Thoracic aorta (tissue), 2 donors: ENCODE data around the gene FAT1. TPM values are rescaled to one million over a fixed set of nuclear protein-coding genes. Genes with fewer than 3 reads are reported as not detected.

Experiments
- ATAC-seq: fragments of 150-250 bp; one replicate; pipeline ENCODE4 v1.8.0; 2017; ENCODE audit warnings: low read depth; ENCODE audit not compliant: insufficient number of reproducible peaks, low FRiP score
- DNase-seq: peaks from one replicate; pipeline ENCODE4 v3.0.0-alpha.2; 2020; ENCODE audit warnings: low spot score
- H3K27ac ChIP-seq, 2 donors: fragments of 200-600 bp; sonication (generic); 1 replicate in 1 of 2; 2 replicates in 1 of 2; pipeline ENCODE4 v1.5.1; 2016; ENCODE audit warnings: mild to moderate bottlenecking in 2 of 2, moderate library complexity in 2 of 2
- H3K27me3 ChIP-seq: fragments of 200-600 bp; sonication (generic); replicated peaks from 2 replicates; pipeline ENCODE4 v1.6.0; 2016; ENCODE audit warnings: mild to moderate bottlenecking; ENCODE audit not compliant: insufficient read depth
- H3K36me3 ChIP-seq: fragments of 200-600 bp; sonication (generic); one replicate; pipeline ENCODE4 v1.5.1; 2016
- H3K4me1 ChIP-seq, 2 donors: fragments of 200-600 bp; sonication (generic); 1 replicate in 1 of 2; 2 replicates in 1 of 2; pipeline versions ENCODE4 v1.5.1 to v1.6.0; 2016; ENCODE audit warnings: low read depth in 2 of 2, mild to moderate bottlenecking in 1 of 2; ENCODE audit not compliant: control insufficient read depth in 1 of 2
- H3K4me3 ChIP-seq: fragments of 200-600 bp; sonication (generic); 2 replicates; pipeline ENCODE4 v1.5.1; 2016; ENCODE audit warnings: mild to moderate bottlenecking
- H3K9me3 ChIP-seq: fragments of 200-600 bp; sonication (generic); 2 replicates; pipeline ENCODE4 v1.5.1; 2016
- total RNA-seq, 2 donors: library from RNA; depleted of rRNA; stranded (reverse); fragments of >200 nt; gene quantifications; one replicate each; pipeline versions ENCODE4 v1.1.0 to v1.2.3, GENCODE V29; 2016
- TF ChIP-seq, protein P1 (sequence below): fragments of 200-600 bp; sonication (generic); IDR thresholded peaks from one replicate; pipeline ENCODE4 v1.5.1; 2019; ENCODE audit warnings: antibody characterized with exemption

Gene FAT1
- total RNA-seq, 2 donors from 2014 or later = 106 to 117 TPM

GRCh38 chr4:186708554-186708953, 15.1 kb downstream of the FAT1 start:
- TF ChIP-seq, protein P1, sequence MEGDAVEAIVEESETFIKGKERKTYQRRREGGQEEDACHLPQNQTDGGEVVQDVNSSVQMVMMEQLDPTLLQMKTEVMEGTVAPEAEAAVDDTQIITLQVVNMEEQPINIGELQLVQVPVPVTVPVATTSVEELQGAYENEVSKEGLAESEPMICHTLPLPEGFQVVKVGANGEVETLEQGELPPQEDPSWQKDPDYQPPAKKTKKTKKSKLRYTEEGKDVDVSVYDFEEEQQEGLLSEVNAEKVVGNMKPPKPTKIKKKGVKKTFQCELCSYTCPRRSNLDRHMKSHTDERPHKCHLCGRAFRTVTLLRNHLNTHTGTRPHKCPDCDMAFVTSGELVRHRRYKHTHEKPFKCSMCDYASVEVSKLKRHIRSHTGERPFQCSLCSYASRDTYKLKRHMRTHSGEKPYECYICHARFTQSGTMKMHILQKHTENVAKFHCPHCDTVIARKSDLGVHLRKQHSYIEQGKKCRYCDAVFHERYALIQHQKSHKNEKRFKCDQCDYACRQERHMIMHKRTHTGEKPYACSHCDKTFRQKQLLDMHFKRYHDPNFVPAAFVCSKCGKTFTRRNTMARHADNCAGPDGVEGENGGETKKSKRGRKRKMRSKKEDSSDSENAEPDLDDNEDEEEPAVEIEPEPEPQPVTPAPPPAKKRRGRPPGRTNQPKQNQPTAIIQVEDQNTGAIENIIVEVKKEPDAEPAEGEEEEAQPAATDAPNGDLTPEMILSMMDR = no peak
- Histone ChIP-seq H3K4me3 (no peak overlapping the region), H3K27ac (no peak overlapping the region), H3K4me1 (peaks cover 11 to 50% of the 10 kb centered on the region in 2 donors), H3K27me3 (no peaks in the 10 kb centered on the region), H3K9me3 (no peaks in the 10 kb centered on the region), H3K36me3 (peaks cover 8% of the 10 kb centered on the region)
- no peak for DNase-seq
- ATAC-seq = no peak

DNA sequence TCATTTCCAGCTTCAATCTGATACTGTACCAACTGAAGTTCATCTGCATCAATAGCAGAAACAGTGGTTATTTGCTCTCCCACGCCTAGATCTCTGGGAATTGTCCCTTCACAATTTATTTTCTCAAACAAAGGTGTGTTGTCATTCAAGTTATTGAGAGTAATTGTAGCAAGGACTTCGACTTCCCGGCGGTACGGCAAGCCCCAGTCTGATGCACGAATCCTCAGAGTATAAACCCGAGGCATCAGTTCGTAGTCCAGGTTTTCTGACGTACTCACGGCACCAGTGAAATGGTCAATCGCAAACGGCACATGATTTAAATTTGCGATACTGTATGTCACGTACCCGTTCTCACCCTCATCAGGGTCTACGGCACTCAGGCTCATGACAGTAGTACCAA, 15.7 kb downstream of the FAT1 start:
- Histone ChIP-seq H3K27ac (no peak overlapping the region), H3K36me3 (peaks cover 8% of the 10 kb centered on the region), H3K4me1 (peaks cover 16 to 56% of the 10 kb centered on the region in 2 donors), H3K9me3 (no peaks in the 10 kb centered on the region), H3K4me3 (no peak overlapping the region), H3K27me3 (no peaks in the 10 kb centered on the region)
- ATAC-seq (no peak), DNase-seq (no peak)
- TF ChIP-seq, protein P1 = no peak

DNA sequence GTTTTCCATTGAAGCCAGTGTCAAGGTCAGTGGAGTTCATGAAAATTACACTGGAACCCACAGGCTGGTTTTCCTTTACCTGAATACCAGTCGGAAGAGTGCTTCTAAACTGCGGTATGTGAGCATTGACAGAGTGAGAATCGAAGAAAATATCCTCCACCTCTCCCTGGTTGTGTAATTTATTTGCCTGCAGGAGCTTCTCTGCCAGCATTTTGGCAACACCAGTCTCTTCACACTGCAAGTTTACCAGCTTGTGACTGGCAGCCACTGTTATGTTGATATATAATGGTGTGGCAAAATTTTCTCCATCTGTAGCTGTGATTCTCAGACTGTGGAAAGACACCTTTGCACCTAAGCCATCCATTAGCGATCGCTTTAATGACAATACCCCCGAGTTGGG, 16.1 kb downstream of the FAT1 start:
- no peaks in the 10 kb centered on the region for H3K9me3 ChIP-seq
- peaks cover 8% of the 10 kb centered on the region for H3K36me3 ChIP-seq
- no peak for DNase-seq
- no peak overlapping the region for H3K4me3 ChIP-seq
- no peak overlapping the region for H3K27ac ChIP-seq
- peaks cover 21 to 60% of the 10 kb centered on the region in 2 donors for H3K4me1 ChIP-seq
- TF ChIP-seq, protein P1 = no peak
- no peaks in the 10 kb centered on the region for H3K27me3 ChIP-seq
- no peak for ATAC-seq

GRCh38 chr4:186704057-186704456, 19.6 kb downstream of the FAT1 start:
- H3K4me3 ChIP-seq = peak overlapping the region; percentile 32
- no peaks in the 10 kb centered on the region for H3K27me3 ChIP-seq
- H3K4me1 ChIP-seq = peaks cover 36 to 76% of the 10 kb centered on the region in 2 donors
- DNase-seq (no peak), ATAC-seq (no peak)
- H3K27ac ChIP-seq = peak overlapping the region; percentile 36 to 90
- H3K9me3 ChIP-seq = no peaks in the 10 kb centered on the region
- peaks cover 8% of the 10 kb centered on the region for H3K36me3 ChIP-seq
- TF ChIP-seq, protein P1 = no peak

DNA sequence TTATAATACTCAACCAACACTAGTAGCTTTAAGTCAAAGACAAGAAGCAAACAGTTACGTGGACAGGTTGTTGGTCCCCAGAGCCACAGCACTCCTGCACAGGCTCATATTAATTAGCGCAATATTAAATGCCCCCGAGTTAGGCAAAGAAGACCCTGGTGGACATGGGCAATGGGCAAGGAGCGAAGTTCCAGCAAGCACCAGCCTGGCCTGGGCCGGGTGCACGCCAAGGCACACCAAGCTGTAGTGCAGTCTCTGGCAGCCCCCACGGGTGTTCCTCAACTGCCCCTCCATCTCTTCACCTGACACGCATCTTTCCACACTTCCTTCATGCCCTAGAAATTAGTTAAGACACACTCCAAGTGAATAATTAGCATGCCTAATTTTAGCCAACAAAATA, 20.1 kb downstream of the FAT1 start:
- Histone ChIP-seq H3K4me3 (no peak overlapping the region), H3K36me3 (peaks cover 8% of the 10 kb centered on the region), H3K9me3 (no peaks in the 10 kb centered on the region), H3K4me1 (peaks cover 36 to 77% of the 10 kb centered on the region in 2 donors), H3K27ac (peak overlapping the region; percentile 36 to 90), H3K27me3 (no peaks in the 10 kb centered on the region)
- DNase-seq (no peak), ATAC-seq (no peak)
- TF ChIP-seq, protein P1 = no peak
